ENCODE data around the gene SFSWAP. TPM values are rescaled to one million over a fixed set of nuclear protein-coding genes. Genes with fewer than 3 reads are reported as not detected.

Gene SFSWAP
- total and polyA plus RNA-seq, 2 of the 13 experiments (the other 11 are each of a cell fraction or from before 2014, with no cell fraction given) = 17.1 to 27.7 TPM

DNA sequence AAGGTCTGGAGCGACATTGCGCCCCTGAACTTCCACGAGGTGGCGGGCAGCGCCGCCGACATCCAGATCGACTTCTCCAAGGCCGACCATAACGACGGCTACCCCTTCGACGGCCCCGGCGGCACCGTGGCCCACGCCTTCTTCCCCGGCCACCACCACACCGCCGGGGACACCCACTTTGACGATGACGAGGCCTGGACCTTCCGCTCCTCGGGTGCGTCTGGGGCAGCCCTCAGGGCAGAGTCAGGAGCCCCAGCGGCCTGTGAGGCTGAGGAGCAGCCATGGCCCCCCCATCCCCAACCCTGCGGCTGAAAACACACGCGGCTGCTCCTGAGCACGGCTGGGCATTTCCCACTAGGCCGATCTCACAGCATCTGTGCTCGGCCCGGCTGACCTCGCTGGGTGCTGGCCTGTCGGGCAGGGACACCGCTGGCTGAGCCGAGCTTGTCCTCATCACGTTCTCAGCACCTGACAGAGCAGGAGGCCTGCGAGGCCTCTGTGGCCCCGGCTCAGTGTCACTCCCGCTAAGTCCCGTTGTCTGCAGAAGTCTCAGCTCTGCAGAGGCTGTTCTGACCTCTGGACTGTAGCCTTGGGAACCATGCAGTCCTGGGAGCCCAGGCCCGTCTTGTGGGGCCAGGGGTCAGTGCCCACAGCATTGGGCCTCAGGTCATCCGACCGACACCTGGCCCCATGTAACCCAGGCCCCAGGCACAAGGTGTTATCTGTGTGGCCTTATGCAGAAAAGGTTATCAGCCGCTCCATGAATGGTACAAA is 129.9 kb downstream of the SFSWAP start (continued):
- TF ChIP-seq REL (CRISPR knock-in tag; conservative IDR thresholded peaks at IDR 0.05) = 0 out of 2 replicates have a peak, but pooled peaks have one; percentile 51
- no peak for TF ChIP-seq ZNF629 (CRISPR knock-in tag; conservative IDR thresholded peaks at IDR 0.05)
- TF ChIP-seq ZNF790 (CRISPR knock-in tag; IDR thresholded peaks at IDR 0.05; ENCODE audit: borderline replicate concordance) = no peak
- TF ChIP-seq PAWR (CRISPR knock-in tag; IDR thresholded peaks at IDR 0.05; ENCODE audit: borderline replicate concordance) = no peak
- TF ChIP-seq, protein P1, sequence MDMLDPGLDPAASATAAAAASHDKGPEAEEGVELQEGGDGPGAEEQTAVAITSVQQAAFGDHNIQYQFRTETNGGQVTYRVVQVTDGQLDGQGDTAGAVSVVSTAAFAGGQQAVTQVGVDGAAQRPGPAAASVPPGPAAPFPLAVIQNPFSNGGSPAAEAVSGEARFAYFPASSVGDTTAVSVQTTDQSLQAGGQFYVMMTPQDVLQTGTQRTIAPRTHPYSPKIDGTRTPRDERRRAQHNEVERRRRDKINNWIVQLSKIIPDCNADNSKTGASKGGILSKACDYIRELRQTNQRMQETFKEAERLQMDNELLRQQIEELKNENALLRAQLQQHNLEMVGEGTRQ (IDR thresholded peaks at IDR 0.05; ENCODE audit: low read depth, low read length) = no peak
- TF ChIP-seq, protein P1 (CRISPR knock-in tag; IDR thresholded peaks at IDR 0.05; ENCODE audit: borderline replicate concordance) = no peak
- no peak for TF ChIP-seq ZNF703 (CRISPR knock-in tag; IDR thresholded peaks at IDR 0.05; ENCODE audit: borderline replicate concordance)
- no peak for TF ChIP-seq SP140L (CRISPR knock-in tag; IDR thresholded peaks at IDR 0.05; ENCODE audit: borderline replicate concordance)
- TF ChIP-seq, protein P2, sequence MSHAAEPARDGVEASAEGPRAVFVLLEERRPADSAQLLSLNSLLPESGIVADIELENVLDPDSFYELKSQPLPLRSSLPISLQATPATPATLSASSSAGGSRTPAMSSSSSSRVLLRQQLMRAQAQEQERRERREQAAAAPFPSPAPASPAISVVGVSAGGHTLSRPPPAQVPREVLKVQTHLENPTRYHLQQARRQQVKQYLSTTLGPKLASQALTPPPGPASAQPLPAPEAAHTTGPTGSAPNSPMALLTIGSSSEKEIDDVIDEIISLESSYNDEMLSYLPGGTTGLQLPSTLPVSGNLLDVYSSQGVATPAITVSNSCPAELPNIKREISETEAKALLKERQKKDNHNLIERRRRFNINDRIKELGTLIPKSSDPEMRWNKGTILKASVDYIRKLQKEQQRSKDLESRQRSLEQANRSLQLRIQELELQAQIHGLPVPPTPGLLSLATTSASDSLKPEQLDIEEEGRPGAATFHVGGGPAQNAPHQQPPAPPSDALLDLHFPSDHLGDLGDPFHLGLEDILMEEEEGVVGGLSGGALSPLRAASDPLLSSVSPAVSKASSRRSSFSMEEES (CRISPR knock-in tag; IDR thresholded peaks at IDR 0.05) = peak; percentile 76
- no peak for TF ChIP-seq ZNF891 (CRISPR knock-in tag; IDR thresholded peaks at IDR 0.05)
- peak; percentile 96 for TF ChIP-seq ZFP36L1 (CRISPR knock-in tag; IDR thresholded peaks at IDR 0.05)
- 0 out of 2 replicates have a peak, but pooled peaks have one; percentile 45 for TF ChIP-seq MTA1 (CRISPR knock-in tag; IDR thresholded peaks at IDR 0.05; ENCODE audit: borderline replicate concordance)
- TF ChIP-seq PPARG (CRISPR knock-in tag; conservative IDR thresholded peaks at IDR 0.05) = no peak
- TF ChIP-seq ZNF550 (CRISPR knock-in tag; IDR thresholded peaks at IDR 0.05; ENCODE audit: borderline replicate concordance) = no peak
- TF ChIP-seq TOPORS (CRISPR knock-in tag; IDR thresholded peaks at IDR 0.05) = peak; percentile 86; the same call in 1 of the 2 replicates
- TF ChIP-seq, protein P3, sequence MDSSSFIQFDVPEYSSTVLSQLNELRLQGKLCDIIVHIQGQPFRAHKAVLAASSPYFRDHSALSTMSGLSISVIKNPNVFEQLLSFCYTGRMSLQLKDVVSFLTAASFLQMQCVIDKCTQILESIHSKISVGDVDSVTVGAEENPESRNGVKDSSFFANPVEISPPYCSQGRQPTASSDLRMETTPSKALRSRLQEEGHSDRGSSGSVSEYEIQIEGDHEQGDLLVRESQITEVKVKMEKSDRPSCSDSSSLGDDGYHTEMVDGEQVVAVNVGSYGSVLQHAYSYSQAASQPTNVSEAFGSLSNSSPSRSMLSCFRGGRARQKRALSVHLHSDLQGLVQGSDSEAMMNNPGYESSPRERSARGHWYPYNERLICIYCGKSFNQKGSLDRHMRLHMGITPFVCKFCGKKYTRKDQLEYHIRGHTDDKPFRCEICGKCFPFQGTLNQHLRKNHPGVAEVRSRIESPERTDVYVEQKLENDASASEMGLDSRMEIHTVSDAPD (CRISPR knock-in tag; IDR thresholded peaks at IDR 0.05) = 0 out of 2 replicates have a peak, but pooled peaks have one; percentile 36
- TF ChIP-seq, protein P4, sequence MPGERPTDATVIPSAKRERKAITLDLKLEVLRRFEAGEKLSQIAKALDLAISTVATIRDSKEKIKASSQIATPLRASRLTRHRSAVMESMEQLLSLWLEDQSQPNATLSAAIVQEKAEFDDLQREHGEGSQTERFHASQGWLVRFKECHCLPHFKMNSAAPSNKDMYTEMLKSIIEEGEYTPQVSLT (CRISPR knock-in tag; IDR thresholded peaks at IDR 0.05; ENCODE audit: borderline replicate concordance, low read depth) = no peak
- TF ChIP-seq, protein P5, sequence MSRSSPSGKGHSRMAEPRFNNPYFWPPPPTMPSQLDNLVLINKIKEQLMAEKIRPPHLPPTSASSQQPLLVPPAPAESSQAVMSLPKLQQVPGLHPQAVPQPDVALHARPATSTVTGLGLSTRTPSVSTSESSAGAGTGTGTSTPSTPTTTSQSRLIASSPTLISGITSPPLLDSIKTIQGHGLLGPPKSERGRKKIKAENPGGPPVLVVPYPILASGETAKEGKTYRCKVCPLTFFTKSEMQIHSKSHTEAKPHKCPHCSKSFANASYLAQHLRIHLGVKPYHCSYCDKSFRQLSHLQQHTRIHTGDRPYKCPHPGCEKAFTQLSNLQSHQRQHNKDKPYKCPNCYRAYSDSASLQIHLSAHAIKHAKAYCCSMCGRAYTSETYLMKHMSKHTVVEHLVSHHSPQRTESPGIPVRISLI (CRISPR knock-in tag; IDR thresholded peaks at IDR 0.05; ENCODE audit: borderline replicate concordance) = 0 out of 2 replicates have a peak, but pooled peaks have one; percentile 17
- TF ChIP-seq ZFP36 (IDR thresholded peaks at IDR 0.05; ENCODE audit: borderline replicate concordance, low read depth, low read length, partially characterized antibody) = no peak
- TF ChIP-seq RARA (CRISPR knock-in tag; IDR thresholded peaks at IDR 0.05) = peak; percentile 54; the same call in 1 of the 2 replicates
- TF ChIP-seq, protein P6, sequence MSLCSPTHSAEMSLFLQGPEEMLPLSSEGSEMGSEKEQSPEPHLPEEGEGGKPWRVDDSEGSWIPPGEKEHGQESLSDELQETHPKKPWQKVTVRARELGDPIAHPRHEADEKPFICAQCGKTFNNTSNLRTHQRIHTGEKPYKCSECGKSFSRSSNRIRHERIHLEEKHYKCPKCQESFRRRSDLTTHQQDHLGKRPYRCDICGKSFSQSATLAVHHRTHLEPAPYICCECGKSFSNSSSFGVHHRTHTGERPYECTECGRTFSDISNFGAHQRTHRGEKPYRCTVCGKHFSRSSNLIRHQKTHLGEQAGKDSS (CRISPR knock-in tag; IDR thresholded peaks at IDR 0.05; ENCODE audit: borderline replicate concordance, low read depth) = peak; percentile 73; the same call in 1 of the 2 replicates
